Trophoblast cell (in vitro differentiated cells and primary cell): ENCODE results near the gene ELSPBP1.

ENCODE experiments used
- DNase-seq, 2 donors: peaks; one replicate each; pipeline ENCODE4 v3.0.0-alpha.2; 2016
- H2AFZ ChIP-seq: 2 replicates; pipeline ENCODE4 v1.6.1; 2013; ENCODE audit warnings: low read length, moderate library complexity, mild to moderate bottlenecking; ENCODE audit not compliant: insufficient read depth, poor library complexity
- H2AK5ac ChIP-seq: 2 replicates; pipeline ENCODE4 v1.6.1; 2013; ENCODE audit warnings: mild to moderate bottlenecking, low read length
- H2BK120ac ChIP-seq: 2 replicates; pipeline ENCODE4 v1.6.1; 2013; ENCODE audit warnings: low read length, mild to moderate bottlenecking, moderate library complexity; ENCODE audit not compliant: insufficient read depth, poor library complexity
- H2BK12ac ChIP-seq: 2 replicates; pipeline ENCODE4 v1.6.1; 2013; ENCODE audit warnings: mild to moderate bottlenecking, low read length, moderate library complexity
- H2BK5ac ChIP-seq: 2 replicates; pipeline ENCODE4 v1.6.1; 2013; ENCODE audit warnings: low read length, low read depth, moderate library complexity, mild to moderate bottlenecking; ENCODE audit not compliant: poor library complexity
- H3K14ac ChIP-seq: 2 replicates; pipeline ENCODE4 v1.6.1; 2013; ENCODE audit warnings: mild to moderate bottlenecking, low read length
- H3K18ac ChIP-seq: 2 replicates; pipeline ENCODE4 v1.6.1; 2013; ENCODE audit warnings: mild to moderate bottlenecking, low read length
- H3K23ac ChIP-seq: 2 replicates; pipeline ENCODE4 v1.6.1; 2013; ENCODE audit warnings: low read length
- H3K27ac ChIP-seq: 2 replicates; pipeline ENCODE4 v1.5.1; 2013; ENCODE audit warnings: low read depth, mild to moderate bottlenecking, inconsistent platforms, low read length, moderate library complexity
- H3K27me3 ChIP-seq: 2 replicates; pipeline ENCODE4 v1.6.1; 2013; ENCODE audit warnings: inconsistent platforms, mild to moderate bottlenecking, low read length, moderate library complexity; ENCODE audit not compliant: insufficient read depth
- H3K36me3 ChIP-seq, 2 experiments: 1 replicate in 1 of 2; 2 replicates in 1 of 2; pipeline ENCODE4 v1.6.1; 2013; ENCODE audit warnings: low read length in 2 of 2, mild to moderate bottlenecking in 2 of 2, moderate library complexity in 1 of 2; ENCODE audit not compliant: insufficient read depth in 2 of 2, control insufficient read depth in 1 of 2
- H3K4ac ChIP-seq: 2 replicates; pipeline ENCODE4 v1.6.1; 2013; ENCODE audit warnings: low read depth, mild to moderate bottlenecking, low read length, moderate library complexity
- H3K4me1 ChIP-seq, 2 experiments: 1 replicate in 1 of 2; 2 replicates in 1 of 2; pipeline ENCODE4 v1.6.1; 2013; ENCODE audit warnings: low read length in 2 of 2, mild to moderate bottlenecking in 2 of 2, moderate library complexity in 1 of 2; ENCODE audit not compliant: insufficient read depth in 2 of 2, control insufficient read depth in 1 of 2
- H3K4me2 ChIP-seq: 2 replicates; pipeline ENCODE4 v1.6.1; 2013; ENCODE audit warnings: inconsistent platforms, mild to moderate bottlenecking, low read length, moderate library complexity
- H3K4me3 ChIP-seq: 2 replicates; pipeline ENCODE4 v1.5.1; 2013; ENCODE audit warnings: mild to moderate bottlenecking, low read depth, low read length, inconsistent platforms
- H3K79me1 ChIP-seq: one replicate; pipeline ENCODE4 v1.6.1; 2013; ENCODE audit warnings: low read length
- H3K79me2 ChIP-seq: 2 replicates; pipeline ENCODE4 v1.6.1; 2013; ENCODE audit warnings: low read length, mild to moderate bottlenecking; ENCODE audit not compliant: control insufficient read depth, insufficient read depth, poor library complexity
- H3K9ac ChIP-seq: 2 replicates; pipeline ENCODE4 v1.6.1; 2013; ENCODE audit warnings: mild to moderate bottlenecking, low read length
- H3K9me3 ChIP-seq: 2 replicates; pipeline ENCODE4 v1.6.1; 2013; ENCODE audit warnings: low read depth, mild to moderate bottlenecking, control low read depth, inconsistent platforms, low read length; ENCODE audit not compliant: insufficient read depth
- H4K12ac ChIP-seq: 2 replicates; pipeline ENCODE4 v1.6.1; 2013; ENCODE audit warnings: low read depth, mild to moderate bottlenecking, low read length, moderate library complexity
- H4K8ac ChIP-seq: 2 replicates; pipeline ENCODE4 v1.6.1; 2013; ENCODE audit warnings: low read depth, mild to moderate bottlenecking, low read length, moderate library complexity
- H4K91ac ChIP-seq: one replicate; pipeline ENCODE4 v1.6.1; 2013; ENCODE audit warnings: low read depth, mild to moderate bottlenecking, low read length, moderate library complexity
- WGBS: extraction: QIAGEN DNeasy Blood & Tissue Kit; methylation state at CpG from one replicate; pipeline ENCODE4 v1.1.7; 2013; ENCODE audit warnings: missing lambda C conversion rate; ENCODE audit not compliant: insufficient read length, insufficient coverage; ENCODE audit errors: extremely low coverage; 5-methylcytosine and 5-hydroxymethylcytosine counted together

ELSPBP1 gene

DNA sequence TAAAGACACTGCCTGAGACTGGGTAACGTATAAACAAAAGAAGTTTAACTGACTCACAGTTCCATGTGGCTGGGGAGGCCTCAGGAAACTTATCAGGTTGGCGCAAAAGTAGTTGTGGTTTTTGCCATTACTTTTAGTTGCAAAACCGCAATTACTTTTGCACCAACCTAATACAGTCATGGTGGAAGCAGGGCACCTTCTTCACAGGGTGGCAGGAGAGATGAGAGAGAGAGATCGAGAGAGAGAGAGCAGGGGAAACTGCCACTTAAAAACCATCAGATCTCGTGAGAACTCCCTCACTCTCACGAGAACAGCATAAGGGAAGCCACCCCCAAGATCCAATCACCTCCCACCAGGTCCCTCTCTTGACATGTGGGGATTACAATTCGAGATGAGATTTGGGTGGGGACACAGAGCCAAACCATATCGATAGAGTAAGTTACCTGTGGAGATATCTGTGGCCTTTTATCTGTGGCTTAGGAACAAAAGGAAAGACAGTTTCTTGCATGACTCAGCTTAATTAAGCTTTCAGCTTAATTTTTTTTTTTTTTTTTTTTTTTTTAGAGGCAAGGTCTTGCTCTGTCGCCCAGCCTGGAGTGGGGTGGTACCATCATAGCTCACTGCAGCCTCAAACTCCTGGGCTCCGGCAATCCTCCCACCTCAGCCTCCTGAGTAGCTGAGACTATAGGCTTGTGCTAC, 57.1 kb downstream of the ELSPBP1 start:
- H2BK120ac ChIP-seq = no peak overlapping the region
- DNase-seq = no peak
- H3K23ac ChIP-seq = no peak overlapping the region
- H3K27ac ChIP-seq = no peak overlapping the region
- H2AFZ ChIP-seq = no peak overlapping the region
- no peak overlapping the region for H3K18ac ChIP-seq
- no peak overlapping the region for H2AK5ac ChIP-seq
- no peaks in the 10 kb centered on the region for H3K27me3 ChIP-seq
- no peak overlapping the region for H2BK5ac ChIP-seq
- H3K4me3 ChIP-seq = no peak overlapping the region
- H3K9me3 ChIP-seq = peaks cover 11% of the 10 kb centered on the region
- H2BK12ac ChIP-seq = no peak overlapping the region
- no peaks in the 10 kb centered on the region for H3K4me1 ChIP-seq
- no CpG with 5 or more reads among the region's 10 CpGs for WGBS
- H3K9ac ChIP-seq = no peak overlapping the region
- no peaks in the 10 kb centered on the region for H3K79me2 ChIP-seq
- no peak overlapping the region for H3K4me2 ChIP-seq
- H3K14ac ChIP-seq = no peak overlapping the region
- no peaks in the 10 kb centered on the region for H3K79me1 ChIP-seq
- H3K4ac ChIP-seq = no peak overlapping the region
- H3K36me3 ChIP-seq = no peaks in the 10 kb centered on the region
- no peak overlapping the region for H4K91ac ChIP-seq
- no peak overlapping the region for H4K12ac ChIP-seq
- no peak overlapping the region for H4K8ac ChIP-seq

DNA sequence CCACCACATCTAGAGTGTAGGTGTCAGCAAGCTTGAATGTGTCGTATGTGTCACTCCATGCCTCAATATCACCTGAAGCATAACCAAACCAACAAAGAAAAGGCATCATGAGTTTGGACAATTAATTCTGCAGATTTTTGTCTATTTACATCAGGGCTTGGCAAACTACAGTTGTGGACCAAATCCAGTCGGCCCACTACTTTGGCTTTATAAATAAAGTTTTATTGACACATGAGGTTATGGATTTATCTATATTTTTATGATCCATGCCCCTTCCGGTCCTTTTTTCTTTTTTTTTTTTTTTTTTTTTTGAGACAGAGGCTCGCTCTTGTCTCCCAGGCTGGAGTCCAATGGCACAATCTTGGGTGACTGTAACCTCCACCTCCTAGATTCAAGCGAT, 58.6 kb downstream of the ELSPBP1 start:
- Histone ChIP-seq H4K91ac (no peak overlapping the region), H3K18ac (no peak overlapping the region), H3K14ac (no peak overlapping the region), H3K9me3 (peaks cover 9% of the 10 kb centered on the region), H3K9ac (no peak overlapping the region), H3K4ac (no peak overlapping the region), H4K8ac (no peak overlapping the region), H3K27ac (no peak overlapping the region), H3K79me2 (no peaks in the 10 kb centered on the region), H3K36me3 (no peaks in the 10 kb centered on the region), H2BK12ac (no peak overlapping the region), H2BK120ac (no peak overlapping the region), H3K79me1 (no peaks in the 10 kb centered on the region), H3K4me3 (no peak overlapping the region), H3K27me3 (no peaks in the 10 kb centered on the region), H3K4me1 (no peaks in the 10 kb centered on the region), H3K4me2 (no peak overlapping the region), H4K12ac (no peak overlapping the region), H2AK5ac (no peak overlapping the region), H2BK5ac (no peak overlapping the region), H3K23ac (no peak overlapping the region), H2AFZ (no peak overlapping the region)
- WGBS = no CpG with 5 or more reads among the region's 5 CpGs
- no peak for DNase-seq

GRCh38 chr19:48053856-48054255, 59.4 kb downstream of the ELSPBP1 start:
- H3K4ac ChIP-seq = no peak overlapping the region
- no CpG with 5 or more reads among the region's 5 CpGs for WGBS
- no peaks in the 10 kb centered on the region for H3K79me1 ChIP-seq
- H2AFZ ChIP-seq = no peak overlapping the region
- no peak overlapping the region for H4K91ac ChIP-seq
- no peaks in the 10 kb centered on the region for H3K4me1 ChIP-seq
- H3K23ac ChIP-seq = no peak overlapping the region
- H3K36me3 ChIP-seq = no peaks in the 10 kb centered on the region
- peaks cover 7% of the 10 kb centered on the region for H3K9me3 ChIP-seq
- H2BK120ac ChIP-seq = no peak overlapping the region
- H3K9ac ChIP-seq = no peak overlapping the region
- H3K14ac ChIP-seq = no peak overlapping the region
- H4K8ac ChIP-seq = no peak overlapping the region
- no peak overlapping the region for H3K4me3 ChIP-seq
- H3K27me3 ChIP-seq = no peaks in the 10 kb centered on the region
- no peak overlapping the region for H2BK5ac ChIP-seq
- no peak overlapping the region for H3K18ac ChIP-seq
- H3K4me2 ChIP-seq = no peak overlapping the region
- H2AK5ac ChIP-seq = no peak overlapping the region
- peak; percentile 12 to 38 for DNase-seq
- H2BK12ac ChIP-seq = no peak overlapping the region
- H4K12ac ChIP-seq = no peak overlapping the region
- no peak overlapping the region for H3K27ac ChIP-seq
- H3K79me2 ChIP-seq = no peaks in the 10 kb centered on the region

DNA sequence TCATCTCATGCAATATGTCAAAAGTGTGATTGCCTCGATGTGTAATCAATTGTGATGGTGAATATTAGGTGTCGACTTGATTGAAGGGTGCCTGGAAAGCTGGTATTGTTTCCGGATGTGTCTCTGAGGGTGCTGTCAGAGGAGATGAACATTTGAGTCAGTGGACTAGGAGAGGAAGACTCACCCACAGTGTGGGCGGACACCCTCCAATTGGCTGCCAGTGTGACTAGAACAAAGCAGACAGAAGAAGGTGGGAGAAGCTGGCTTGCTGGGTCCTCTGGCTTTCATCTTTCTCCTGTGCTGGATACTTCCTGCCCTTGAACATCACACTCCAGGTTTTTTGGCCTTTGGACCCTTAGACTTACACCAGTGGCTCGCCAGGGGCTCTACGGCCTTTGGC, 64.9 kb downstream of the ELSPBP1 start:
- no CpG with 5 or more reads among the region's 6 CpGs for WGBS
- no peaks in the 10 kb centered on the region for H3K79me2 ChIP-seq
- H3K79me1 ChIP-seq = no peaks in the 10 kb centered on the region
- no peak overlapping the region for H2AK5ac ChIP-seq
- H3K27me3 ChIP-seq = no peaks in the 10 kb centered on the region
- H3K4me3 ChIP-seq = no peak overlapping the region
- H3K14ac ChIP-seq = no peak overlapping the region
- no peak overlapping the region for H2BK5ac ChIP-seq
- no peak overlapping the region for H2AFZ ChIP-seq
- H3K9me3 ChIP-seq = no peaks in the 10 kb centered on the region
- H3K4ac ChIP-seq = no peak overlapping the region
- no peak overlapping the region for H2BK120ac ChIP-seq
- no peak overlapping the region for H4K8ac ChIP-seq
- H4K12ac ChIP-seq = no peak overlapping the region
- H3K27ac ChIP-seq = no peak overlapping the region
- H3K4me2 ChIP-seq = no peak overlapping the region
- H3K18ac ChIP-seq = no peak overlapping the region
- H4K91ac ChIP-seq = no peak overlapping the region
- H3K23ac ChIP-seq = no peak overlapping the region
- no peaks in the 10 kb centered on the region for H3K36me3 ChIP-seq
- no peak overlapping the region for H3K9ac ChIP-seq
- DNase-seq = no peak
- H2BK12ac ChIP-seq = no peak overlapping the region
- H3K4me1 ChIP-seq = no peaks in the 10 kb centered on the region
